Coronary artery (tissue), 2 donors: ENCODE data around the gene CD276.
"Not testable (repeated sequence)": the region's sequence is repeated elsewhere in the genome, so short reads cannot be mapped to it uniquely, and the experiment has no call there.

ENCODE experiments used
- DNase-seq: peaks from one replicate; pipeline ENCODE4 v3.0.0-alpha.2; 2017; ENCODE audit warnings: low spot score
- H3K27ac ChIP-seq, 2 donors: fragments of 200-600 bp; sonication (generic); one replicate each; pipeline ENCODE4 v1.5.1; 2016 to 2019
- H3K4me3 ChIP-seq: fragments of 200-600 bp; sonication (generic); 2 replicates; pipeline ENCODE4 v1.5.1; 2016; ENCODE audit warnings: mild to moderate bottlenecking, moderate library complexity
- CTCF ChIP-seq: fragments of 200-600 bp; sonication (generic); IDR thresholded peaks from one replicate; pipeline ENCODE4 v1.5.1; 2019; ENCODE audit warnings: antibody characterized with exemption

CD276 gene

GRCh38 chr15:73683777-73684580, at the start of gene CD276:
TSS of gene CD276 (plus strand) at chr15:73684383. CDS start at chr15:73699640, 15,257 bp downstream.
- TF ChIP-seq CTCF, result no peak

GRCh38 chr15:73637527-73637926, 46.7 kb upstream of the CD276 start:
- DNase-seq, result no peak
- no peak for TF ChIP-seq CTCF
- Histone ChIP-seq H3K27ac (no peak overlapping the region), H3K4me3 (no peak overlapping the region)

More at GRCh38 chr15:73683777-73684580, at the start of gene CD276:
- H3K27ac ChIP-seq, result peak within 1 kb of the TSS; percentile 78 to 89
- peak within 1 kb of the TSS; percentile 87 for H3K4me3 ChIP-seq
- DNase-seq, result peak; percentile 83

- H3K4me3 ChIP-seq, DNase-seq, H3K27ac ChIP-seq: not testable (repeated sequence)
Measured at GRCh38 chr15:73639464-73639863, 44.7 kb upstream of the CD276 start.

- Histone ChIP-seq H3K27ac (no peak overlapping the region), H3K4me3 (no peak overlapping the region)
- no peak for DNase-seq
- TF ChIP-seq CTCF, result no peak
Measured at GRCh38 chr15:73647259-73648013, 36.7 kb upstream of the CD276 start.

- no peak for DNase-seq
- TF ChIP-seq CTCF, result no peak
Measured at GRCh38 chr15:73648014-73648295, 36.2 kb upstream of the CD276 start.

GRCh38 chr15:73650416-73651126, 33.6 kb upstream of the CD276 start:
- DNase-seq, result no peak
- Histone ChIP-seq H3K27ac (no peak overlapping the region), H3K4me3 (no peak overlapping the region)
- no peak for TF ChIP-seq CTCF

More at GRCh38 chr15:73648014-73648295, 36.2 kb upstream of the CD276 start:
- no peak overlapping the region for H3K27ac ChIP-seq
- H3K4me3 ChIP-seq, result no peak overlapping the region

- TF ChIP-seq CTCF, result no peak
- no peak overlapping the region for H3K4me3 ChIP-seq
- DNase-seq, result no peak
- no peak overlapping the region for H3K27ac ChIP-seq
Measured at GRCh38 chr15:73654659-73655058, 29.5 kb upstream of the CD276 start.
